CD4-positive, alpha-beta T cell treated with Interleukin-2 at 100 ng/mL for 4 hours (primary cell): ENCODE measurements around the gene GNG5.
"Not testable (repeated sequence)": the region's sequence is repeated elsewhere in the genome, so short reads cannot be mapped to it uniquely, and the experiment has no call there.

ENCODE experiments used
- DNase-seq: peaks from one replicate; pipeline ENCODE4 v3.0.0-alpha.2; 2020; ENCODE audit warnings: low spot score

GNG5 gene

GRCh38 chr1:84488107-84488506 is 18.3 kb downstream of the GNG5 start:
- no peak for DNase-seq

- no peak for DNase-seq
These were observed 25.1 kb downstream of the GNG5 start for GRCh38 chr1:84481317-84481716.

GRCh38 chr1:84480650-84481049 is 25.7 kb downstream of the GNG5 start:
- DNase-seq = no peak

GRCh38 chr1:84479998-84480397 is 26.4 kb downstream of the GNG5 start:
- DNase-seq = no peak

- peak; percentile 81 for DNase-seq
These were observed 27.2 kb downstream of the GNG5 start, which contains the start of gene RPF1 for GRCh38 chr1:84478876-84479868. Gene RPF1 (plus strand): TSS chr1:84479266. CDS start chr1:84479282, 16 bp downstream.

GRCh38 chr1:84476225-84476624 is 30.2 kb downstream of the GNG5 start:
- DNase-seq = no peak

GRCh38 chr1:84467298-84467697 is 39.1 kb downstream of the GNG5 start:
- DNase-seq = no peak

- DNase-seq = no peak
These were observed 44.3 kb downstream of the GNG5 start for GRCh38 chr1:84462118-84462517.

GRCh38 chr1:84452436-84452835 is 53.9 kb downstream of the GNG5 start:
- DNase-seq = no peak

GRCh38 chr1:84450910-84451309 is 55.5 kb downstream of the GNG5 start:
- no peak for DNase-seq

- DNase-seq = not testable (repeated sequence)
These were observed 57.7 kb downstream of the GNG5 start for GRCh38 chr1:84448704-84449103.
